ENCODE measurements around the gene TDRD9. TPM values are rescaled to one million over a fixed set of nuclear protein-coding genes. Genes with fewer than 3 reads are reported as not detected.
"Not testable (repeated sequence)": the region's sequence is repeated elsewhere in the genome, so short reads cannot be mapped to it uniquely, and the experiment has no call there.

The TDRD9 gene
- total RNA-seq, 2 experiments from 2014 or later: 0.16 to 0.54 TPM

- H3K4me1 Mint-ChIP-seq: no peaks in the 10 kb centered on the region
- no peak overlapping the region for H3K4me3 Mint-ChIP-seq
- DNase-seq: no peak
- H3K9me3 Mint-ChIP-seq: no peaks in the 10 kb centered on the region
- H3K27ac Mint-ChIP-seq: no peak overlapping the region
- H3K27me3 Mint-ChIP-seq: no peaks in the 10 kb centered on the region
- H3K36me3 Mint-ChIP-seq: no peaks in the 10 kb centered on the region
These were observed 40.6 kb upstream of the TDRD9 start for GRCh38 chr14:103887557-103888115.

GRCh38 chr14:103889002-103889312, 39.3 kb upstream of the TDRD9 start:
- DNase-seq, H3K36me3 Mint-ChIP-seq, H3K4me1 Mint-ChIP-seq, H3K9me3 Mint-ChIP-seq, H3K27ac Mint-ChIP-seq, H3K27me3 Mint-ChIP-seq, H3K4me3 Mint-ChIP-seq: not testable (repeated sequence)

- Mint-ChIP-seq H3K27ac (no peak overlapping the region), H3K27me3 (no peaks in the 10 kb centered on the region), H3K36me3 (no peaks in the 10 kb centered on the region), H3K9me3 (no peaks in the 10 kb centered on the region), H3K4me3 (no peak overlapping the region), H3K4me1 (no peaks in the 10 kb centered on the region)
- DNase-seq: no peak
These were observed 38.8 kb upstream of the TDRD9 start for GRCh38 chr14:103889313-103890051.

- Mint-ChIP-seq H3K4me3 (no peak overlapping the region), H3K9me3 (no peaks in the 10 kb centered on the region), H3K27me3 (no peaks in the 10 kb centered on the region), H3K4me1 (no peaks in the 10 kb centered on the region), H3K27ac (no peak overlapping the region), H3K36me3 (no peaks in the 10 kb centered on the region)
- no peak for DNase-seq
These were observed 38.2 kb upstream of the TDRD9 start for GRCh38 chr14:103890052-103890371.

GRCh38 chr14:103890821-103891666, 37.2 kb upstream of the TDRD9 start:
- Mint-ChIP-seq H3K27ac (no peak overlapping the region), H3K4me1 (no peaks in the 10 kb centered on the region), H3K9me3 (no peaks in the 10 kb centered on the region), H3K4me3 (no peak overlapping the region), H3K27me3 (no peaks in the 10 kb centered on the region), H3K36me3 (no peaks in the 10 kb centered on the region)
- DNase-seq: no peak

- no peak for DNase-seq
- no peaks in the 10 kb centered on the region for H3K36me3 Mint-ChIP-seq
- no peaks in the 10 kb centered on the region for H3K4me1 Mint-ChIP-seq
- no peak overlapping the region for H3K27ac Mint-ChIP-seq
- H3K4me3 Mint-ChIP-seq: no peak overlapping the region
- no peaks in the 10 kb centered on the region for H3K27me3 Mint-ChIP-seq
- H3K9me3 Mint-ChIP-seq: no peaks in the 10 kb centered on the region
These were observed 36.5 kb upstream of the TDRD9 start for GRCh38 chr14:103891667-103892215.

- H3K4me3 Mint-ChIP-seq: no peak overlapping the region
- no peaks in the 10 kb centered on the region for H3K4me1 Mint-ChIP-seq
- H3K36me3 Mint-ChIP-seq: no peaks in the 10 kb centered on the region
- no peaks in the 10 kb centered on the region for H3K9me3 Mint-ChIP-seq
- no peaks in the 10 kb centered on the region for H3K27me3 Mint-ChIP-seq
- DNase-seq: no peak
- H3K27ac Mint-ChIP-seq: no peak overlapping the region
These were observed 36.0 kb upstream of the TDRD9 start for GRCh38 chr14:103892247-103892646.

DNA sequence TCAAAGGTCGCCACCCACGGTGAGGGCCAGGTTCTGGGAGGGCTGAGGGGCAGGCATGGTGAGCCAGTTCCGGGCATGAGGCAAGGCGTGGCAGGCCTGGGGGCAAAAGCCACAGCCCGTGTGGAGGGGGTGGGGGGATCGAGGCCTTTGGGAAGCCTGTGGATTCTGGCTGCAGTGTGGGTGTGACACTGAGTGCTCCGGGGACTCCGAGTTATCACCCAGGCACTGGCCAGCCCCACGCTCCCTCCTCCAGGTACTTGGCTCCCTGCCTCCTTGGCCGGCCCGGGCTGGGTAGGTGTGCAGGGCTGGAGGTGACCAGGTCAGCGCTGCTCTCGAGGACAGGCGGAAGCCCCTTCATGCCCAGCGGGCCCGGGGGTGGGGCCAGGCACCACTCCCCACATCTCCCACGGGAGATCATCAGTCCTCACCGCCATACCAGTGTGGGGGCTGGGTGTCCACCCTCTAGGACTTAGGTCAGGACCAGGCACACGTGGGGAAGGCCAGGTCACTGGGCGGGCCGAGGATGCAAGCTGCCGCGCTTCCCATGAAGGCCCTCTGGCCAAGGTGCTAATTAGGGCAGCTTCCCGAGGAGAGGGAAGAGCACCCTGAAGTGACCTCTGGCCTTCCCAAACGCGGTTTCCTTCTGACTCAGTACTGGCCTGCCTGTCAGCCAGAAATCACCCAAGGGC, 34.1 kb upstream of the TDRD9 start:
- Mint-ChIP-seq H3K4me1 (no peaks in the 10 kb centered on the region), H3K4me3 (no peak overlapping the region), H3K27me3 (no peaks in the 10 kb centered on the region), H3K36me3 (no peaks in the 10 kb centered on the region), H3K27ac (no peak overlapping the region), H3K9me3 (no peaks in the 10 kb centered on the region)
- DNase-seq: no peak

DNA sequence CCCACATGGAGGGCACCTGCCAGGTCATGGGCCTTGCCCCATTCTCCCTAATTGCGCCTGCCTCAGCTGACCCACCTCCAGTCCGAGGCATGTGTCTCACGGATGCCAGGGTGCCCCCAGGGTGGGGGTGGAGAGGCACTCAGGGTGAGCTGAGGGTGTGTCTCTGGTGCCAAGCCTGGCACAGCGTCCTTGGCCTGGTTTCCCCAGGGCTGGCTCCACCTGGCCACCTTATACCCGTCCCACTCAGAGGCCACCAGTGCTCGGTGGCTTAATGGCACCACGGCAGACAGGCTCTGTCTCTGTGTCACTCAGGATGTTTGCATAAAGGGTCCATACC, 33.6 kb upstream of the TDRD9 start:
- Mint-ChIP-seq H3K4me1 (no peaks in the 10 kb centered on the region), H3K27ac (no peak overlapping the region), H3K36me3 (no peaks in the 10 kb centered on the region), H3K27me3 (no peaks in the 10 kb centered on the region), H3K4me3 (no peak overlapping the region), H3K9me3 (no peaks in the 10 kb centered on the region)
- no peak for DNase-seq

GRCh38 chr14:103896578-103896977, 31.7 kb upstream of the TDRD9 start:
- no peak for DNase-seq
- H3K9me3 Mint-ChIP-seq: no peaks in the 10 kb centered on the region
- H3K36me3 Mint-ChIP-seq: no peaks in the 10 kb centered on the region
- peaks cover 4% of the 10 kb centered on the region for H3K4me1 Mint-ChIP-seq
- H3K27me3 Mint-ChIP-seq: peaks cover 3% of the 10 kb centered on the region
- no peak overlapping the region for H3K27ac Mint-ChIP-seq
- no peak overlapping the region for H3K4me3 Mint-ChIP-seq

DNA sequence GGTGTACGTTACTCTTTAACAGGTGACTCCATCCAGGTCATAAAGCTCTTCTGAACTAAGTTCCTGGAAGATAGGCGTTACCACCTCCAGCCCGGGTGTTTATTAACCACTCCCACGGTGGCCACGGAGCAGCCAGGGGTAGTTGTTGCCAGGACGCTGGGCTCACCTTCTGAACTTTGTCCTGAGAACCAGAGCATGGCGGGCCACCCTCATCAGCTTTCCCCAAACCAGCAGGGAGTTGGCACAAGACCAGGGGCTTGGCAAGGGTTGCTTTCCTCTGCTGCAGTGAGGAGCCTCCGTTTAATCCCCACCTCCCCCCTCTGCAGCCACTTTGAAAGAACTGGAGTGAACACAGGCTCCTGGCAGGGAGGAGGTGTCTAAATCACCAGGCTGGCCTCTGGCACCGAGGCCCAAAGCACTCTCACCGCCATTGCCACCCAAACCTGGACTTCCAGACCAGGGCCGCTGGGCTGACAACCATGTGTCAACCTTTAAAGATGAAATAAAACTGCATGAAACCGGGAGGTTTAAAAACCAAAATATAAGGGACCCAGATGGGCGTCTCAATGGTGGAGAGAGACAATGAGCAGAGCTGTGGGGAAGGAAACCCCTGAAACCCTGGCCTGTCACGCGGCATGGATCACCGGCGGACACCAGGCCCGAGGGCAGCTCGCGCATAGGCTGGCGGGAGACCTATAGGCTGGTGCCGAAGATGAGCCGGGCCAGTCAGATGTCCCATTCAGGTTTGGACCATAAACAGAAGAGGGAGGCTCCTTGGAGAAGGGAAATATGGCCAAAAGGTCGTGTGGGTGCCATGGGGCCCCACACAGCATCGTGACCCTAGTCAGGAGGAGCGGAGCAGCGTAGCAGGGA, 30.9 kb upstream of the TDRD9 start:
- H3K9me3 Mint-ChIP-seq: no peaks in the 10 kb centered on the region
- H3K27me3 Mint-ChIP-seq: peaks cover 3% of the 10 kb centered on the region
- DNase-seq: no peak
- H3K4me1 Mint-ChIP-seq: peaks cover 4% of the 10 kb centered on the region
- no peak overlapping the region for H3K27ac Mint-ChIP-seq
- no peaks in the 10 kb centered on the region for H3K36me3 Mint-ChIP-seq
- H3K4me3 Mint-ChIP-seq: no peak overlapping the region

- no peaks in the 10 kb centered on the region for H3K9me3 Mint-ChIP-seq
- peaks cover 3% of the 10 kb centered on the region for H3K27me3 Mint-ChIP-seq
- no peak overlapping the region for H3K4me3 Mint-ChIP-seq
- H3K36me3 Mint-ChIP-seq: no peaks in the 10 kb centered on the region
- H3K4me1 Mint-ChIP-seq: peaks cover 4% of the 10 kb centered on the region
- no peak overlapping the region for H3K27ac Mint-ChIP-seq
- DNase-seq: no peak
These were observed 30.1 kb upstream of the TDRD9 start for GRCh38 chr14:103898204-103898603.

- no peak overlapping the region for H3K27ac Mint-ChIP-seq
- no peak overlapping the region for H3K4me3 Mint-ChIP-seq
- H3K27me3 Mint-ChIP-seq: peaks cover 6% of the 10 kb centered on the region
- no peak for DNase-seq
- H3K9me3 Mint-ChIP-seq: no peaks in the 10 kb centered on the region
- no peaks in the 10 kb centered on the region for H3K36me3 Mint-ChIP-seq
- peaks cover 4% of the 10 kb centered on the region for H3K4me1 Mint-ChIP-seq
These were observed 29.5 kb upstream of the TDRD9 start for GRCh38 chr14:103898711-103899110.

- Mint-ChIP-seq H3K4me1 (peaks cover 4% of the 10 kb centered on the region), H3K9me3 (no peaks in the 10 kb centered on the region), H3K4me3 (no peak overlapping the region), H3K36me3 (no peaks in the 10 kb centered on the region), H3K27ac (no peak overlapping the region), H3K27me3 (peaks cover 7% of the 10 kb centered on the region)
- DNase-seq: no peak
These were observed 28.9 kb upstream of the TDRD9 start for GRCh38 chr14:103899316-103899715.
